Myocyte (in vitro differentiated cells): ENCODE data around the gene EML2. TPM values are rescaled to one million over a fixed set of nuclear protein-coding genes. Genes with fewer than 3 reads are reported as not detected.
"Not testable (repeated sequence)": the region's sequence is repeated elsewhere in the genome, so short reads cannot be mapped to it uniquely, and the experiment has no call there.

Source experiments
- DNase-seq: peaks from one replicate; pipeline ENCODE4 v3.0.0-alpha.2; 2012; ENCODE audit warnings: low read depth
- total RNA-seq: library from RNA; depleted of rRNA; stranded (reverse); fragments of >200 nt; gene quantifications from 2 replicates; pipeline ENCODE4 v1.2.3, GENCODE V29; 2014

Gene EML2
- total RNA-seq, 1 donor from 2014 or later = 24.7 TPM

- no peak for DNase-seq
Observed at GRCh38 chr19:45616704-45617017, 22.5 kb downstream of the EML2 start.

GRCh38 chr19:45615795-45616703 lies 23.1 kb downstream of the EML2 start:
- peak; percentile 59 for DNase-seq

GRCh38 chr19:45615056-45615455 lies 24.1 kb downstream of the EML2 start:
- DNase-seq = not testable (repeated sequence)

- DNase-seq = peak; percentile 77
Observed at GRCh38 chr19:45613926-45614725, 25.1 kb downstream of the EML2 start.

- no peak for DNase-seq
Observed at GRCh38 chr19:45608948-45609347, 30.2 kb downstream of the EML2 start.

GRCh38 chr19:45607071-45608029 lies 31.8 kb downstream of the EML2 start:
- peak; percentile 79 for DNase-seq

GRCh38 chr19:45601524-45602374 lies 37.4 kb downstream of the EML2 start, which contains the start of gene GPR4:
Gene GPR4, minus strand, starts transcription at chr19:45602212. Its CDS starts 10,346 bp downstream, at chr19:45591866.
- DNase-seq = no peak

- DNase-seq = no peak
Observed at GRCh38 chr19:45601115-45601514, 38.1 kb downstream of the EML2 start.

GRCh38 chr19:45600340-45600885 lies 38.8 kb downstream of the EML2 start:
- no peak for DNase-seq

- no peak for DNase-seq
Observed at GRCh38 chr19:45599286-45599685, 39.9 kb downstream of the EML2 start.

GRCh38 chr19:45598267-45599001 lies 40.8 kb downstream of the EML2 start:
- no peak for DNase-seq

GRCh38 chr19:45597425-45598111 lies 41.6 kb downstream of the EML2 start:
- no peak for DNase-seq

- DNase-seq = no peak
Observed at GRCh38 chr19:45595814-45596213, 43.4 kb downstream of the EML2 start.

- DNase-seq = no peak
Observed at GRCh38 chr19:45593520-45593919, 45.7 kb downstream of the EML2 start.

- DNase-seq = no peak
Observed at GRCh38 chr19:45592366-45592765, 46.8 kb downstream of the EML2 start.

- DNase-seq = no peak
Observed at GRCh38 chr19:45591638-45592005, 47.6 kb downstream of the EML2 start.

- DNase-seq = no peak
Observed at GRCh38 chr19:45591004-45591637, 48.1 kb downstream of the EML2 start.
